T-helper 2 cell treated with Interferon-gamma antibody and Interleukin-4, amounts not matched to agents 5 μg/mL and 100 μg/mL, for 36 hours (primary cell): ENCODE measurements around the gene TAS2R16.

Experiments
- DNase-seq: peaks from one replicate; pipeline ENCODE4 v3.0.0; 2021; ENCODE audit warnings: low spot score
- H3K27ac Mint-ChIP-seq: one replicate; pipeline ENCODE4 v1.8.0; 2021; ENCODE audit warnings: mild to moderate bottlenecking, mixed read lengths
- H3K27me3 Mint-ChIP-seq: one replicate; pipeline ENCODE4 v1.8.0; 2021; ENCODE audit warnings: low read depth, mixed read lengths
- H3K36me3 Mint-ChIP-seq: one replicate; pipeline ENCODE4 v1.8.0; 2021; ENCODE audit warnings: low read depth, mixed read lengths
- H3K4me1 Mint-ChIP-seq: one replicate; pipeline ENCODE4 v1.8.0; 2021; ENCODE audit warnings: low read depth, mixed read lengths
- H3K4me3 Mint-ChIP-seq: one replicate; pipeline ENCODE4 v1.8.0; 2022; ENCODE audit warnings: mild to moderate bottlenecking, moderate library complexity, mixed read lengths
- H3K9me3 Mint-ChIP-seq: one replicate; pipeline ENCODE4 v1.8.0; 2021; ENCODE audit warnings: mixed read lengths

TAS2R16 gene, protein sequence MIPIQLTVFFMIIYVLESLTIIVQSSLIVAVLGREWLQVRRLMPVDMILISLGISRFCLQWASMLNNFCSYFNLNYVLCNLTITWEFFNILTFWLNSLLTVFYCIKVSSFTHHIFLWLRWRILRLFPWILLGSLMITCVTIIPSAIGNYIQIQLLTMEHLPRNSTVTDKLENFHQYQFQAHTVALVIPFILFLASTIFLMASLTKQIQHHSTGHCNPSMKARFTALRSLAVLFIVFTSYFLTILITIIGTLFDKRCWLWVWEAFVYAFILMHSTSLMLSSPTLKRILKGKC

DNA sequence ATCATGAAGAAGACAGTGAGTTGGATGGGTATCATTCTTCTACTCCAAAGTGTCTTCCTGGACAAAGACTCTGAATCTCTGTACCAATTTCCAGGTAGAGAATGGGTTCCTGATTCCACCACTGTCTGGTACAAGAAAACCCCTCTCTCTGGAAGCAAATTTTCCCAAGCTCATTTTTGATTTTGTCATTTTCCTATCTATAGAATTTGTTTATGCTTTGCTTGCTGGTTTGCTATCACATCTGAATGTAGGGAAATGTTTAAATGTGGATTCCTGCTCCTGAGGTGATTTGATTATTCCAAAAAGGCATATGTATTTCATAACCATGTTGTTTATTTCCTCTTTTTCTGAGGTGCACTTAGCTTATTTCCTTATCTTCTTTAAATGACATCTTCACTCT is at the start of gene TAS2R16:
TSS of gene TAS2R16 (minus strand) at position 101 of the 400 bp plus-strand sequence. CDS start at position 35, 66 bp downstream.
- no peak within 1 kb of the TSS for H3K27ac Mint-ChIP-seq
- H3K9me3 Mint-ChIP-seq: no peaks in the 10 kb centered on the region
- H3K36me3 Mint-ChIP-seq: no peaks in the 10 kb centered on the region
- no peak for DNase-seq
- no peak within 1 kb of the TSS for H3K4me3 Mint-ChIP-seq
- H3K4me1 Mint-ChIP-seq: no peaks in the 10 kb centered on the region
- no peaks in the 10 kb centered on the region for H3K27me3 Mint-ChIP-seq

- H3K27ac Mint-ChIP-seq: no peak overlapping the region
- H3K9me3 Mint-ChIP-seq: peaks cover 12% of the 10 kb centered on the region
- H3K4me1 Mint-ChIP-seq: no peaks in the 10 kb centered on the region
- no peak for DNase-seq
- no peaks in the 10 kb centered on the region for H3K36me3 Mint-ChIP-seq
- H3K27me3 Mint-ChIP-seq: no peaks in the 10 kb centered on the region
- no peak overlapping the region for H3K4me3 Mint-ChIP-seq
Measured at GRCh38 chr7:123043642-123044041, 48.1 kb upstream of the TAS2R16 start.

- DNase-seq: no peak
- Mint-ChIP-seq H3K36me3 (no peaks in the 10 kb centered on the region), H3K4me1 (no peaks in the 10 kb centered on the region), H3K27ac (no peak overlapping the region), H3K27me3 (no peaks in the 10 kb centered on the region), H3K9me3 (peaks cover 5% of the 10 kb centered on the region), H3K4me3 (no peak overlapping the region)
Measured at GRCh38 chr7:123041101-123041500, 45.6 kb upstream of the TAS2R16 start.

DNA sequence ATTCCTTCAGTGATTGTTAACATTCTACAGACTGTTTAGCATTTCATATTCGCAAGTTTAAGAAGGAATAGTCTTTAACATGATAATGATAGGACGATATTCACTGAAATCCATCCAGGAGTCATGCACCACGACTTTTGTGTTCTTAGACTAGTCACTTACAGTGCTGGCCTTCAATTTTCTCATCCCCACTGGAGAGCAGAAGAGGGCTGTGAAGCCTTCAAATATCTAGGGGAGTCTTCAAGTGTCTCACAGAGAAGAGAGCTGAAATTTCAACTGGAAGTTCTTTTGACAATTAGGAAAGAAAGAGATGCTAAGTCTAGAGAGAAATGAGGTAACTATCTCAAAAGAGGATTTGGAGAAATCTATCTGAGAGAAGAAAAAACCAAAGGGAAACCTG is 43.8 kb upstream of the TAS2R16 start:
- no peak for DNase-seq
- H3K27me3 Mint-ChIP-seq: no peaks in the 10 kb centered on the region
- peaks cover 5% of the 10 kb centered on the region for H3K9me3 Mint-ChIP-seq
- no peaks in the 10 kb centered on the region for H3K36me3 Mint-ChIP-seq
- H3K27ac Mint-ChIP-seq: no peak overlapping the region
- H3K4me1 Mint-ChIP-seq: no peaks in the 10 kb centered on the region
- no peak overlapping the region for H3K4me3 Mint-ChIP-seq

- H3K27me3 Mint-ChIP-seq: no peaks in the 10 kb centered on the region
- no peak overlapping the region for H3K4me3 Mint-ChIP-seq
- H3K9me3 Mint-ChIP-seq: peaks cover 22% of the 10 kb centered on the region
- H3K27ac Mint-ChIP-seq: no peak overlapping the region
- no peak for DNase-seq
- no peaks in the 10 kb centered on the region for H3K36me3 Mint-ChIP-seq
- H3K4me1 Mint-ChIP-seq: no peaks in the 10 kb centered on the region
Measured at GRCh38 chr7:123034106-123034505, 38.6 kb upstream of the TAS2R16 start.

GRCh38 chr7:123030631-123031030 is 35.1 kb upstream of the TAS2R16 start:
- H3K4me1 Mint-ChIP-seq: no peaks in the 10 kb centered on the region
- no peak overlapping the region for H3K4me3 Mint-ChIP-seq
- no peak overlapping the region for H3K27ac Mint-ChIP-seq
- H3K9me3 Mint-ChIP-seq: peaks cover 22% of the 10 kb centered on the region
- DNase-seq: no peak
- H3K36me3 Mint-ChIP-seq: no peaks in the 10 kb centered on the region
- H3K27me3 Mint-ChIP-seq: no peaks in the 10 kb centered on the region

DNA sequence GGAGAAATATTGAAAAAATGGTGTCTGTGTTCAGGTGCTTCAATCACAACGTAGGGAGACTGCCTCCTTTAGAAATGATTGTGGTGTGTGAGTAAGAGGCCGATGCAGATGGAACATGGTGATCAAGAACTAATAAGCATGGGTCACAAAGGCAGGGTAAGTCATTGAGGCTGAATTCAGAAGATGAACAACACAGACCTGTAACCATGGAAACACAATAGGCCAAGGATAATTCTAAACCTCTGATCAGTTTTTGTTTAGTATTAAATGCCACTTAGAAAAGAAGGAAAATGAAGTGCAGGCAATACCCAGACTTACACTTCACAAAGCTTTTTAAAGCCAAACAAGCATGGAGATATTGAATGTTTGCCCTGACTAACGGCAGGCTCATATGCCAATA is 32.8 kb upstream of the TAS2R16 start:
- Mint-ChIP-seq H3K27me3 (no peaks in the 10 kb centered on the region), H3K27ac (no peak overlapping the region), H3K4me3 (no peak overlapping the region), H3K9me3 (peaks cover 16% of the 10 kb centered on the region), H3K4me1 (no peaks in the 10 kb centered on the region), H3K36me3 (no peaks in the 10 kb centered on the region)
- no peak for DNase-seq

- H3K27me3 Mint-ChIP-seq: no peaks in the 10 kb centered on the region
- no peak for DNase-seq
- H3K4me3 Mint-ChIP-seq: no peak overlapping the region
- H3K27ac Mint-ChIP-seq: no peak overlapping the region
- H3K36me3 Mint-ChIP-seq: no peaks in the 10 kb centered on the region
- H3K9me3 Mint-ChIP-seq: peaks cover 12% of the 10 kb centered on the region
- no peaks in the 10 kb centered on the region for H3K4me1 Mint-ChIP-seq
Measured at GRCh38 chr7:123026251-123026650, 30.8 kb upstream of the TAS2R16 start.

DNA sequence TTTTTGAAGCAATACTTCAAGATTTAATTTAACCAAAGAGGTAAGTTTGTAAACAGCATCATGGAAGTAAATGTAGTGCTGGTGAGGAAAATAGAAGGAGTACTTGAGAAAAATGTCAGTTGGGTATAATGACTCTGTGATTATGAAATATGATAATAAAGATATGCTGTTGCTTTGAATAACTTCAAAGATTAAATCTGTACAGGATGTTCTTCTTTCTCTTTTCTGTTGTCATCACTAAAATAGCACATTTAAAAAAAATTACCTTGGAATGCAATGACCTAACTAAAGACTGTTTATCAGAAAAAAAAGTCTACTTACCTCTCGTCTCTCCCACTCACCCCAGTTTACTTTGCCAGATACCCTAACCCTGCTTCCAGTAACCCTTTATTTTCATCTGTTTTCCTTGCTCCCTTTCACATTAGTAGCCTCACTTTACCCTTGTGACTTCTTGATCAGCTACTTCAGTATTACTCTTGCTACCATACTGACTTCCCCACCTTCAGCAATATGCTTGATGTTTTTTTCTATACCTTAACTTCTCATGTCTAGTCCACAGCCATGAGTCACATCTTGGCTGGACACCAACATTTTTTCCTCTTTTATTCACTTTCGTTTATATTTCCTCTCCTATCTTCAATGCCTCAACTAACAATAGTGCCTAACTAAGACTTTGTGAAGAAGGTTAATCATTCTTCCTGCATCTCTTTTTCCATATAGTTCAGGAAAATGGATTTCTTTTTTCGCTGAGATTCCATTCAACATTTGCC is 29.7 kb upstream of the TAS2R16 start:
- Mint-ChIP-seq H3K36me3 (no peaks in the 10 kb centered on the region), H3K27ac (no peak overlapping the region), H3K4me3 (no peak overlapping the region), H3K27me3 (no peaks in the 10 kb centered on the region), H3K4me1 (no peaks in the 10 kb centered on the region), H3K9me3 (peaks cover 12% of the 10 kb centered on the region)
- no peak for DNase-seq

DNA sequence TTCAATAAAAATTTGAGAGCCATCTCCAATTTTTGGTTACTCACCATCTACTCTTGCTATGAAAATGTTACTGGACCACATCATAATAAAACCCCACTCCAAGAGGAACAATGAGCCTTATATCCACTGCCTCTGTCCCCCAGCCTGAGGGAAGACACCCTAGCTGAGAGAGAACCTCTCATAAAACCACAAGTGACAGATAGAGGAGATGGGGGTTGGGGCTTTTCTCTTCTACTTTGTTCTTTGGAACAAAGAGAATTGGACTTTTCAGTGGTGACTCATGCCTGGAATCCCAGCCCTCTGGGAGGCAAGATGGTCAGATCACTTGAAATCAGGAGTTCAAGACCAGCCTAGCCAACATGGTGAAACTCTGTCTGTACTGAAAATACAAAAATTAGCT is 27.6 kb upstream of the TAS2R16 start:
- no peaks in the 10 kb centered on the region for H3K36me3 Mint-ChIP-seq
- H3K4me1 Mint-ChIP-seq: no peaks in the 10 kb centered on the region
- no peak for DNase-seq
- H3K9me3 Mint-ChIP-seq: peaks cover 13% of the 10 kb centered on the region
- no peaks in the 10 kb centered on the region for H3K27me3 Mint-ChIP-seq
- H3K27ac Mint-ChIP-seq: no peak overlapping the region
- H3K4me3 Mint-ChIP-seq: no peak overlapping the region

- no peak overlapping the region for H3K4me3 Mint-ChIP-seq
- H3K4me1 Mint-ChIP-seq: no peaks in the 10 kb centered on the region
- no peak overlapping the region for H3K27ac Mint-ChIP-seq
- H3K9me3 Mint-ChIP-seq: peaks cover 16% of the 10 kb centered on the region
- no peaks in the 10 kb centered on the region for H3K36me3 Mint-ChIP-seq
- no peaks in the 10 kb centered on the region for H3K27me3 Mint-ChIP-seq
- no peak for DNase-seq
Measured at GRCh38 chr7:123022576-123022975, 27.1 kb upstream of the TAS2R16 start.

DNA sequence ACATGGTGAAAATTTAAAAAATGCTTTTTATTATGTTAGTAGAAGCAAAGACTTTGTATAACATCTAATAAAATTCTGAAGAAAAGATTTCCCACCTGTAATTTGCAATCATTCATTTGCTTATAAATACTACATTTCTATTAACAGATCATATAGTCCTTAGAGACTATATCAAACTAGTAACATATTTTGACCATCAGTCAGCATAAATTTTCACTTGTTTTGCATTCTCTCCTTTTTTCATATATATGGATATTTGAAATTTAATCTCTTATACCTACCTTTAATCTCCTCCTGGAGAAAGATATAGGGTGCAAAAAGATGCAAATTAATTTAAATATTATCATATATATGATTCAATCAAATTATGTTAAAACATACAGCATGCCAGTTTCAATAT is 16.9 kb upstream of the TAS2R16 start:
- no peaks in the 10 kb centered on the region for H3K4me1 Mint-ChIP-seq
- no peak overlapping the region for H3K27ac Mint-ChIP-seq
- H3K27me3 Mint-ChIP-seq: no peaks in the 10 kb centered on the region
- DNase-seq: no peak
- H3K4me3 Mint-ChIP-seq: no peak overlapping the region
- no peaks in the 10 kb centered on the region for H3K36me3 Mint-ChIP-seq
- H3K9me3 Mint-ChIP-seq: peaks cover 20% of the 10 kb centered on the region

DNA sequence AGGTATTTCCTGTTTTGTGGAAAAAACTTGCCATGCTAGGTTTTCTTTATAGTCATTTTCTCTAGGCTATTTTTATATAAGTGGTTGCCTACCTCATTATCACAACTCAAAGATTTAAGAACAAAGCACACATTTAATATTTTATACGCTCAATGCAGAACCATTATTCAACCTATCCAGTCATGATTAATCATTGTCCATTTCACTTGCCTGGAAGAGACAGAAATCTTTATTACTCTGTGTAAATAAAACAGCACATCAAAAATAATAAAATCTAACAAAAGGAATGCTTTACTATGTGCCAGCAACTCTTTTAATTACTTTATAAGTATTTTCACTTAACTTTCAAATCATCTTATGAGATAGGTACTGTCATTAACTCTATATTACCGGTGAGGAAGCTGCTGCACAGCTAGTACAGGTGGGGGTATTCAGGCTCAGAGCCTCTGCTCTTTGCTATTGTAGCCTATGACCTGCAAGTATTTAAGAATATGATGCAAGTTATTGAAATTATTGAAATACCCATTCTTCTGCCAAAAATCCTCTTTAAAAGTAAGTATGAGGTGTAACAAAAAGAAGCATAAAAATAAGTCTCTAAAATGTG is 16.4 kb upstream of the TAS2R16 start:
- no peaks in the 10 kb centered on the region for H3K4me1 Mint-ChIP-seq
- peaks cover 14% of the 10 kb centered on the region for H3K9me3 Mint-ChIP-seq
- H3K4me3 Mint-ChIP-seq: no peak overlapping the region
- H3K36me3 Mint-ChIP-seq: no peaks in the 10 kb centered on the region
- H3K27me3 Mint-ChIP-seq: no peaks in the 10 kb centered on the region
- no peak overlapping the region for H3K27ac Mint-ChIP-seq
- DNase-seq: no peak

DNA sequence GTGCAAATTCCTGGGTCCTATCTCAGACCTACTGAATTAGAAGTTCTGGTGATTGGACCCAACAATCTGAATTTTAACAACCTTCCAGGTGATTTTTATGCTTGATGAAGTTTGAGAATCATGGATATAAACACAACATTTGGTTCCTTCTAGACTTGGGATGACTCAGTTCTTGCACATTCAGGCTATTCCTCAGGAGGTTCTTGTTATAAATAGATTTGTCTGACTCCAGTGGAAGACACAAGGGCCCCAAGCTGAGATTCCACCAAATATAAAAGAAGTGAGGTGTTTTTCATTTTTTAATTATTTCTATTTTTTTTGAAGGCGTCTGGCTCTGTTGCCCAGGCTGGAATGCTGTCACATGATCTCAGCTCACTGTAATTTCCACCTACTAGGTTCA is 9.4 kb upstream of the TAS2R16 start:
- Mint-ChIP-seq H3K36me3 (no peaks in the 10 kb centered on the region), H3K4me3 (no peak overlapping the region), H3K27ac (no peak overlapping the region), H3K27me3 (no peaks in the 10 kb centered on the region), H3K4me1 (no peaks in the 10 kb centered on the region), H3K9me3 (peaks cover 4% of the 10 kb centered on the region)
- no peak for DNase-seq
